Aorta (tissue), 5 donors: ENCODE data around the gene SCRN2. TPM values are rescaled to one million over a fixed set of nuclear protein-coding genes. Genes with fewer than 3 reads are reported as not detected.

Experiments used
- ATAC-seq: fragments of 200-7000 bp; cut with Tn5 transposase; one replicate; pipeline ENCODE4 v1.9.1; 2022; ENCODE audit warnings: moderate library complexity; ENCODE audit not compliant: low FRiP score
- DNase-seq, 2 donors: peaks; one replicate each; pipeline ENCODE4 v3.0.0-alpha.2; 2020
- H3K27ac ChIP-seq, 2 donors: one replicate each; pipeline ENCODE4 v1.5.1; 2013; ENCODE audit warnings: low read length in 2 of 2, mild to moderate bottlenecking in 2 of 2, moderate library complexity in 2 of 2, control low read depth in 1 of 2, inconsistent platforms in 1 of 2, low read depth in 1 of 2
- H3K27me3 ChIP-seq, 2 donors: one replicate each; pipeline ENCODE4 v1.6.1; 2013; ENCODE audit warnings: control low read depth in 1 of 2, low read length in 1 of 2, mild to moderate bottlenecking in 1 of 2, moderate library complexity in 1 of 2; ENCODE audit not compliant: insufficient read depth in 2 of 2, control insufficient read depth in 1 of 2
- H3K36me3 ChIP-seq, 2 donors: one replicate each; pipeline ENCODE4 v1.6.1; 2013; ENCODE audit warnings: control low read depth in 1 of 2, low read length in 1 of 2, mild to moderate bottlenecking in 1 of 2; ENCODE audit not compliant: insufficient read depth in 2 of 2, control insufficient read depth in 1 of 2
- H3K4me1 ChIP-seq, 2 donors: one replicate each; pipeline ENCODE4 v1.6.1; 2013; ENCODE audit warnings: low read length in 2 of 2, control low read depth in 1 of 2, mild to moderate bottlenecking in 1 of 2, moderate library complexity in 1 of 2; ENCODE audit not compliant: insufficient read depth in 2 of 2, control insufficient read depth in 1 of 2
- H3K4me3 ChIP-seq, 2 donors: one replicate each; pipeline ENCODE4 v1.5.1; 2013; ENCODE audit warnings: low read length in 2 of 2, control low read depth in 1 of 2, mild to moderate bottlenecking in 1 of 2
- H3K9me3 ChIP-seq: one replicate; pipeline ENCODE4 v1.6.1; 2013; ENCODE audit warnings: mild to moderate bottlenecking, low read length; ENCODE audit not compliant: control insufficient read depth
- WGBS, 2 donors: extraction: QIAGEN DNeasy Blood & Tissue Kit; methylation state at CpG; one replicate each; pipeline ENCODE4 v1.1.7; 2013; 5-methylcytosine and 5-hydroxymethylcytosine counted together
- intact Hi-C, 2 donors: fragments of 100-400 bp; cut with DNase I; formaldehyde crosslinking; loops; one replicate each; pipeline versions ENCODE4 v1.14.2 to v1.15.0; 2022
- polyA plus RNA-seq, 2 donors: library from polyadenylated mRNA; stranded (reverse); fragments of 200-250 nt; gene quantifications; one replicate each; pipeline ENCODE4 v1.2.3, GENCODE V29; 2013
- total RNA-seq, 2 donors: library from RNA; stranded (reverse); fragmentation: NEBNext Ultra II Directional; extraction: Animal tissue kit (Norgen Biotek cat#: 25700); gene quantifications; one replicate each; pipeline ENCODE4 v1.2.1, GENCODE V29; 2021
- donor health status: healthy with polysubstance abuse.
- donor health status: Bipolar disorder and iron deficiency.
- donor health status: DM: no; HTN: no; CAD: no.
- donor health status: DM: no; HTN: no; CAD: no.
- donor health status: DM: yes; HTN: yes; CAD: no.

SCRN2 gene
- total and polyA plus RNA-seq, 4 donors = 19.3 to 64.1 (median 29.4) TPM

DNA sequence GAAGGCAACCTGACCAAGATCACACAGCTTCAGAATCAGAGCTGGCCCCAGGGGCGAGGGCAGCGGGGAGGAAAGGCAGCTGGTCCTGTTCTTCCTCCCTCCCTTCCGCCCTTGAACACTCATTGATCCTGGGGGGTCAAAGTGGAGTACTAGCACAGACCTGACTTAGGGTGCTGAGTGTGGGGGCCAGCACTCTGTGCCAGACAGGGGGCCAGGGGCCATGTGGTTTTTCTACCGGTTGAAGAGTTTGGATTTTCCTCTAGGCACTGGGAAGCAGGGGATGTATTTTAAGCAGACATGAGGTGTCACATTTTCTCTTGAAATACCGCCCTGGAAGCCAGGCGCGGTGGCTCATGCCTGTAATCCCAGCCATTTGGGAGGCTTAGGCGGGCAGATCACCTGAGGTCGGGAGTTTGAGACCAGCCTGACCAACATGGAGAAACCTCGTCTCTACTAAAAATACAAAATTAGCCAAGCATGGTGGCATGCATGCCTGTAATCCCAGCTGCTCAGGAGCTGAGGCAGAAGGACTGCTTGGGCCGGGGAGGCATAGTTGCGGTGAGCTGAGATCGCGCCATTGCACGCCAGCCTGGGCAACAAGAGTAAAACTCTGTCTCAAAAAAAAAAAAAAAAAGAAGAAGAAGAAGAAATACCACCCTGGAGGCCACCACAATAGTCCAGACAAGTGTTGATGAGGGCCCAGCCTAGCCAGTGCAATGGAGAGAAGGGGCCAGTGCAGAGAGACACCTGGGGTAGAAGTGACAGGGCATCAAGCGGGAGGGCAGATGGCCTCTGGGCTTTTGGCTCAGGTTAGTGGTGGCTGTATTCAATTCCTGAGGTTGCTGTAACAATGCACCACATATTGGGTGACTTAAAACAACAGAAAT, 34.8 kb downstream of the SCRN2 start:
- no peak for DNase-seq
- no peak overlapping the region for H3K27ac ChIP-seq
- no peaks in the 10 kb centered on the region for H3K4me1 ChIP-seq
- H3K27me3 ChIP-seq = no peaks in the 10 kb centered on the region
- no peaks in the 10 kb centered on the region for H3K9me3 ChIP-seq
- ATAC-seq = no peak
- H3K4me3 ChIP-seq = no peak overlapping the region
- WGBS, 2 donors = 81 to 87% methylated on average over 15 to 16 of the region's 16 CpGs
- intact Hi-C loops = loop anchor here (10.0 kb wide), 1 partner anchor 111 kb away; the partner anchor contains the start of gene TBKBP1 (in 2 of the 2)
- H3K36me3 ChIP-seq = no peaks in the 10 kb centered on the region

DNA sequence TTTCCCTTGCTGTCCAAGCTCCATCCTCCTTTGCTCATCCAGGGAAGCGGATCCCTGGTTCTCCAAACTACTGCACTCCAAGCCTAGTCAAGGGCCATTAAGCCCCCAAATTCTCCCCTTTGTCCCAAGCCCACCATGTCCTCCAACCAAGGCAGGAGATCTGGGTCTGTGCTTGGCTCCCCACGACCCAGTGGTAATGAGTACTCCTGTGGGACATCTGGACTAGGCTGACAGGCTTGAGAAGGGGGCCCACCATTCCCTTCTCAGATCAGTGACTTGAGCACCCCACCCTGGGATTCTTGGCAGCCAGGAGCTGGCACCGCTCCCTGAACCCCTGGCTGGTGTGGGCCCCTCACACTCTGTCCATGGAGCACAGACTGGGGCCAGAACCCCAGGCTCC, 36.6 kb downstream of the SCRN2 start:
- Histone ChIP-seq H3K27ac (no peak overlapping the region), H3K9me3 (no peaks in the 10 kb centered on the region), H3K4me3 (no peak overlapping the region), H3K36me3 (no peaks in the 10 kb centered on the region), H3K4me1 (no peaks in the 10 kb centered on the region), H3K27me3 (no peaks in the 10 kb centered on the region)
- 74 to 80% methylated on average over 3 of the region's 3 CpGs for WGBS, 2 donors
- ATAC-seq (no peak), DNase-seq (no peak)
- intact Hi-C loops = loop anchor here (10.0 kb wide), 1 partner anchor 110 kb away; the partner anchor contains the start of gene TBKBP1 (in 2 of the 2)

DNA sequence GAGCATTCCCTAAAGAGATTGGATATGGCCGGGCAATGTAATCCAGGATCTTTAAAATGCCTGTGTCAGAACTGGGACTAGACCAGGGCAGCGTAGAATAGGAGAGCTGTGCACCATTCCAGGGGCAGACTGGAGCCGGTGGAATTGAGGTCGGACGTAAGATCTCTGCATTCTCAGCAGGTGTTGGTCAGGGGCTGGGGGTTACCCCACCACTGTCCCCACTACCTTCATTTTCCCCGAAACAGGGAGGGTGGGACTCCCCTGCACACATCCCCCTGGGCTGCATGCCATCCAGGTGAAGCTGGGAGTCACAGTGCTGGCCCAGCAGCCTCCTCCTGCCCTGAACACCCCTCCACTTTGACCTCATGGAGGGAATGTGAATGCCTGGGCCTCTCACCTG, 37.3 kb downstream of the SCRN2 start:
- H3K27me3 ChIP-seq = no peaks in the 10 kb centered on the region
- H3K9me3 ChIP-seq = no peaks in the 10 kb centered on the region
- intact Hi-C loops = loop anchor here (10.0 kb wide), 1 partner anchor 109 kb away; the partner anchor contains the start of gene TBKBP1 (in 2 of the 2)
- H3K4me3 ChIP-seq = no peak overlapping the region
- ATAC-seq = no peak
- H3K36me3 ChIP-seq = no peaks in the 10 kb centered on the region
- H3K4me1 ChIP-seq = no peaks in the 10 kb centered on the region
- peak in 1 of 2 donors; percentile 2 for DNase-seq
- 80 to 82% methylated on average over 6 of the region's 6 CpGs for WGBS, 2 donors
- no peak overlapping the region for H3K27ac ChIP-seq

DNA sequence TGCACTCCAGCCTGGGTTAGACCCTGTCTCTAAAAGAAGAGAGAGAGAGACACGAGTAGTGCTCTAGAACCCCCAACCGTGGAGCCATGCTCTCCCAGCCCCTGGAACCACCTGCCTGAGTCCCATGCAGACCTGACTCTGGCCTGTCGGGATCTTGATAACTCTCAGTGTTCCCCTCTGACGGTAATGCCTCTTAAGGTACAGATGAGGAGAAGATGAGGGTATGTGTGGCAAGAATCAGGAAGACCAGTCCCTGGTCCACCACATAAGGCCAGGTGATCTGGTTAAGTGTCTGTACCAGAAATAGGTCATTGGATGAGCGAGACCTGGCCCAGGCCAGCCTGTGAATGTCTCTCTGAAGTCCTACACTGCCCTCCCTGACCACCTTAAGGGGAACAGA, 37.9 kb downstream of the SCRN2 start:
- Histone ChIP-seq H3K4me3 (no peak overlapping the region), H3K27me3 (no peaks in the 10 kb centered on the region), H3K27ac (no peak overlapping the region), H3K36me3 (no peaks in the 10 kb centered on the region), H3K4me1 (no peaks in the 10 kb centered on the region), H3K9me3 (no peaks in the 10 kb centered on the region)
- WGBS, 2 donors = 63 to 75% methylated on average over 5 of the region's 5 CpGs
- intact Hi-C loops = loop anchor here (10.0 kb wide), 1 partner anchor 108 kb away; the partner anchor contains the start of gene TBKBP1 (in 2 of the 2)
- ATAC-seq (no peak), DNase-seq (peak in 1 of 2 donors; percentile 13)

DNA sequence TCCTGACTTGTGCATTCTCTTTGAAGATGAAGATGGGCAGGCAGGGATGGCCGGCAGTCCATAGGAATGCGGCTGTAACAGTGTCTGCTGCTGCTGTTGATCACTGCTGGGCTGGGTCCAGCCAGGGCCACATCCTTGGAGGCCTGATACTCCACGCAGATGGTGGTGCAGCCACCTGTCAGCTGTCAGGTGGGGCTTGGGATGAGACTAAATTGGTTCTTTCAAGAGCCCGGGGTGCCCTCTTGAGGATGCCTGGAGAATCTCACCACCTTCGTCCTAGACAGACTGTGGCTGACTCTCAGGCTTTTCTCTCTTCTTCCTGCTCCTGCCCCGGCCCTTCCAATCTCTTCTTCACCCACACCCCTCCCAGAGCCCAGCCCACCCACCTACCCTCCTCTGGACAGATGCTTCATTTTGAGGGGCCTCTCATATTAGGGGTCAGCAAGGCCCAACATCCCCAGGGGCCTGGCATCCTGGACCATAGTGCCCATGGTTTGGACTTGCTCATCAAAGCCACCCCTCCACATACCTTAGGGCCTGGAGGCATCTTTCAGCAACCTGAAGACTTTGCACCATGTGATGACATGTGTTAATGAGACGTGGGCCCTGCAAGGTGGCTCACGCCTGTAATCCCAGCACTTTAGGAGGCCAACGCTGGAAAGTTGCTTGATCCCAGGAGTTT, 38.6 kb downstream of the SCRN2 start:
- peak in 1 of 2 donors; percentile 46 for DNase-seq
- Histone ChIP-seq H3K4me3 (no peak overlapping the region), H3K27ac (no peak overlapping the region), H3K36me3 (no peaks in the 10 kb centered on the region), H3K9me3 (no peaks in the 10 kb centered on the region), H3K27me3 (no peaks in the 10 kb centered on the region), H3K4me1 (no peaks in the 10 kb centered on the region)
- peak; percentile 12 for ATAC-seq
- 37 to 38% methylated on average over 9 of the region's 9 CpGs for WGBS, 2 donors
- intact Hi-C loops = loop anchor here (10.0 kb wide), 1 partner anchor 108 kb away; the partner anchor contains the start of gene TBKBP1 (in 2 of the 2)

DNA sequence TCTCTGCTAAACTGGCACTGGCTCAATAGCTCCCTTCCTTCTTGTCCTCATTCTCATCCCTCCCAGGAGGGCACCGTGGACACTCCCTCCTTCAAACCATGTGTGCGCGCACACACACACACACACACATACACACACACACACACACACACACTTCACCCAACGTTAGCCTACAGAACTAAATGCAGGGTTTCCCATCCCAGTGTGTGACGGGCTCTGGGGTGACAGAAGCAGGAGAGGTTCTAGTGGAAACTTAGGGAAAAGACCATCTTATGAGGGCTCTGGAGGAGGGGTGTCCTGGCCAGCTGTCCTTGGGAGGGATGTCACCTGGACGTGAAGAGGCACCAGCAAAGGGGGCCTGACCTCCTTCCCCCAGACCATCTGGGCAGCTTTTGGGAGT, 39.2 kb downstream of the SCRN2 start:
- H3K27ac ChIP-seq = no peak overlapping the region
- ATAC-seq = no peak
- no peaks in the 10 kb centered on the region for H3K36me3 ChIP-seq
- DNase-seq = peak in 1 of 2 donors; percentile 15
- no peaks in the 10 kb centered on the region for H3K4me1 ChIP-seq
- H3K9me3 ChIP-seq = no peaks in the 10 kb centered on the region
- no peak overlapping the region for H3K4me3 ChIP-seq
- intact Hi-C loops = loop anchor here (10.0 kb wide), 1 partner anchor 107 kb away; the partner anchor contains the start of gene TBKBP1 (in 2 of the 2)
- 45 to 56% methylated on average over 6 of the region's 6 CpGs for WGBS, 2 donors
- no peaks in the 10 kb centered on the region for H3K27me3 ChIP-seq

DNA sequence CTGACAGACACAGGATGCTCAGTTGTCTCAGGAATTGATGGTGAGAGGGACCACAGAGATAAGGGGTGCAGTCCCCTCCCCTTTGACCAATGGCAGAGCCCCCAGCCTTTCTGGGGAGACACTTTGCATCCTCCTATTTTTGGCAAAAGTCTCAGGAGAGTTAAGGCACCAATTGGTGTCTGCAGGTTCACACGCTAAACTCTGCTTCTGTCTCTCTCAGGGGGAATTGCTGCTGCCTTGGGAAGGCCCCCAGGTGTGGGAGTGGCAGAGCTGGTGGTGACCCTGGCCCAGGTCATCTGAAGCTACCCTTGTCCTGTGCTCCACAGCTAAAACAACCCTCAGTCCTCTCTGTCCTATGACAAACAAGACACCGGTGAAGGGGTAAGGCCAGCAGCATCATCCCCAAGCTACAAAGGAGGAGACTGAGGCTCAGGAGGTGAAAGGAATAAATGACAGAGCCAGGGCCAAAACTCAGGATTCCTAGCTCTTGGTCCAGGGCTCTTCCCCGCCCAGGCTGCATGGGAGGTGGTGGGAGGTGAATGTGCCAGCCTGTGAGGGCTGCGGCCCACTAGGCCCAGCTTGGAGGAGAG, 39.8 kb downstream of the SCRN2 start:
- DNase-seq (peak in 1 of 2 donors; percentile 18), ATAC-seq (no peak)
- H3K36me3 ChIP-seq = no peaks in the 10 kb centered on the region
- H3K27me3 ChIP-seq = no peaks in the 10 kb centered on the region
- intact Hi-C loops = loop anchor here (10.0 kb wide), 1 partner anchor 106 kb away; the partner anchor contains the start of gene TBKBP1 (in 2 of the 2)
- H3K9me3 ChIP-seq = no peaks in the 10 kb centered on the region
- WGBS, 2 donors = 80 to 85% methylated on average over 4 of the region's 4 CpGs
- no peaks in the 10 kb centered on the region for H3K4me1 ChIP-seq
- H3K27ac ChIP-seq = no peak overlapping the region
- no peak overlapping the region for H3K4me3 ChIP-seq

DNA sequence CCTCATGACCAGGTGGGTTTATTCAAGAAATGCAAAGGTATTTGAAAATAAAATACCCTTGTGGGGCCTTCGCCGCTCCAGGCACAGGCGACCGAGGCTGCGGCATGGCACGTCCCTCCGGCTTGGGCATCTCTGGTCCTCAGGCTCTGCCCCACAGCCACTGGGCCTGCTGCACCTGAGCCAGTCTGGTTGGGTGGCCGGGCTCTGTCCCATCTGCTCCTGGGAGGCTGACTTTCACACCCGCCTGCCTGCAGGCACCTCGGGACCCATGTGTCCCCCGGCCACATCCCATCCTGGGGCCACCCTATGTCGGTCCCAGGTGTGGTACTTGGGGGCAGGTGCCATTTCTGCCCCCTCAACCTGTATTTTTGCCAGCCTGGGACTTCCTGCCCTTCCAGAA, 40.4 kb downstream of the SCRN2 start:
- DNase-seq (no peak), ATAC-seq (no peak)
- no peaks in the 10 kb centered on the region for H3K27me3 ChIP-seq
- no peaks in the 10 kb centered on the region for H3K36me3 ChIP-seq
- no peaks in the 10 kb centered on the region for H3K9me3 ChIP-seq
- H3K4me3 ChIP-seq = no peak overlapping the region
- no peak overlapping the region for H3K27ac ChIP-seq
- H3K4me1 ChIP-seq = no peaks in the 10 kb centered on the region
- intact Hi-C loops = loop anchor here (10.0 kb wide), 1 partner anchor 106 kb away; the partner anchor contains the start of gene TBKBP1 (in 2 of the 2)
- 83% methylated on average over 10 to 12 of the region's 12 CpGs for WGBS, 2 donors
